ENCODE results near the gene CDK2AP2.

DNA sequence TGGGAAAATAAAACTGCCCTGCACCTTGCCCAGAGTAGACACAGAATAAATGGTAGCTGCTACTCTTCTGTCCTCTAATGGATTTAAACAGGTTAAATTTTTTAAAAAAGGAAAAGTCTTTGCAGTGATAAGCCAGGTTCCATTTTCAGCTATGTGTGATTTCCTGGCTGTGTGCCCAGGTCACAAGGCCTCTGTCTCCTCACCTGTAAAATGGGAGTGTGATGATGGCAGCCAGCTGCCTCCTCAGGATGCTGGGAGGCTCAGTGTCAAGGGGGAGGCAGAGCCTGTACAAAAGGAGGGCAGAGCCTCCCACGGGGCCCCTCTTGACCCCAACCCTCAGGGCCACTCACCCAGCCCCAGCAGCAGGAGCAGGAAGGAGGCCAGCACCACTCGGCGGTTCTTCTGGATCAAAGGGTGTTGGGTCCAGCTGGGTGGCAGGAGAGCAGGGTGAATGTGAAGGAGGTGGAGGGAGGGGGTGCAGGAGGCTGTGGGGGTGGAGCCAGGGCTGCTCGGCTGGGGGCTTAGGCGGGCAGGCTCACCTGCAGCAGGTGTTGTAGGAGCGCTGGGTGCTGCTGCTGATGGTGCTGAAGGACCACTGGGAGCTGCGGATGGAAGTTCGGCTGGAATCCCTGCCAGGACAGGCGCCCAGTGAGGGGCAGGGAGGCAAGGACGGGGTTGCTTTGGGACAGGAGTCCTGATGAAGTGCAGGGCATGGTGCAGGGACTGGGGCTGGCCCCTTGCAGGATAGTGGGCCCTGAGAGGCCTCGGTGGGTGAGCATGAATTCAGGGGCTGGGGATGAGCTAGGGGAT is 40.8 kb downstream of the CDK2AP2 start:
- TF ChIP-seq, protein P1, sequence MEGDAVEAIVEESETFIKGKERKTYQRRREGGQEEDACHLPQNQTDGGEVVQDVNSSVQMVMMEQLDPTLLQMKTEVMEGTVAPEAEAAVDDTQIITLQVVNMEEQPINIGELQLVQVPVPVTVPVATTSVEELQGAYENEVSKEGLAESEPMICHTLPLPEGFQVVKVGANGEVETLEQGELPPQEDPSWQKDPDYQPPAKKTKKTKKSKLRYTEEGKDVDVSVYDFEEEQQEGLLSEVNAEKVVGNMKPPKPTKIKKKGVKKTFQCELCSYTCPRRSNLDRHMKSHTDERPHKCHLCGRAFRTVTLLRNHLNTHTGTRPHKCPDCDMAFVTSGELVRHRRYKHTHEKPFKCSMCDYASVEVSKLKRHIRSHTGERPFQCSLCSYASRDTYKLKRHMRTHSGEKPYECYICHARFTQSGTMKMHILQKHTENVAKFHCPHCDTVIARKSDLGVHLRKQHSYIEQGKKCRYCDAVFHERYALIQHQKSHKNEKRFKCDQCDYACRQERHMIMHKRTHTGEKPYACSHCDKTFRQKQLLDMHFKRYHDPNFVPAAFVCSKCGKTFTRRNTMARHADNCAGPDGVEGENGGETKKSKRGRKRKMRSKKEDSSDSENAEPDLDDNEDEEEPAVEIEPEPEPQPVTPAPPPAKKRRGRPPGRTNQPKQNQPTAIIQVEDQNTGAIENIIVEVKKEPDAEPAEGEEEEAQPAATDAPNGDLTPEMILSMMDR (IDR thresholded peaks at IDR 0.05; ENCODE audit: insufficient read depth, low read length, poor library complexity, severe bottlenecking), result no peak
- TF ChIP-seq EZH2phosphoT487 (conservative IDR thresholded peaks at IDR 0.05; ENCODE audit: low read length), result no peak
